HL-60/S4 treated with phorbol 12-myristate 13-acetate at 8.2 ng/mL for 4 days and 3 days (cell line): Measurements from ENCODE around the gene H6PD.

Experiments
- in situ Hi-C: fragments of 300-500 bp; cut with MboI; formaldehyde crosslinking; loops from 2 replicates; pipeline ENCODE4 v1.15.0; 2022; ENCODE audit warnings: low sequenced_read_pairs

The H6PD gene

DNA sequence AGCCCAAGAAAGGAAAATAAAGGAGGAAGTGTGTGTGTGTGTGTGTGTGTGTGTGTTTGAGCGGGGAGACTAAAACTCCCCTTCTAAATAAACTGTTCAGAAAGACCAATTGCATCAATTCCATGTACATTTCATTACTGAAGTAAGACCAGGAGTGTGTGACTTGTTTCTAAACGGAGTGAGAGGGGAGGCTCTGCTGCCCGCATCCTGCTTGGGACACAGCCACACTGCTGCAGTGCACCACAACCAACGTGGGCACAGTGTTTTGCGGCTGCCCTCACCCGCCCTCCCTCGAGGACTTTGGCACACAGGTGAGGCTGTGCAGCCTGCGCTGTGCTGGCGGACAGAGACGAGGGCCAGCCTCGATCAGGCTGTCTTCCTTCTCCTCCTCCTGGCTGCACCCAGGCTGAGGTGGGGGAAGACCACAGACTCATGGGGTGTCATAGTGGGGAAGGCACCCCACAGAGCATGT is 31.0 kb upstream of the H6PD start:
- in situ Hi-C loops: no loop called here

GRCh38 chr1:9204156-9204720 is 30.3 kb upstream of the H6PD start:
- in situ Hi-C loops: no loop called here

DNA sequence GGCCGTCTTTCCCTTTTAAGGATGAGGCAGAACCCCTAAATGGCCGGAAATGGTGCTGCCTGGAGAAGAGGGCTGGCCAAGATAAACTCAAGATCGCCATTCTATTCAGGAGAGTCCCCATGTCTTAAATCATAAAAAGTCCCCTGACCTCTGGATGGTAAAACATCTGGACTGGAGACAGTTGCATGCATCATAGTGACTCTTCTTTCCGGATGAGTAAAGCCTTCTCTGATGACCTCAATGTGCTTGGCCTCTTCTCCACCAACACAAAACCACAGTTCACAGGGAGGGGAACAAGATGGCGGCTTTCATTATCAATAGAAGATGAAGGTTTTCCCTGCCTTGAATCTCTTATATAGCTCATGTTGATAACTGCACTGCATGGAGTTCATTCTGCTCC is 27.5 kb upstream of the H6PD start:
- in situ Hi-C loops: no loop called here

- in situ Hi-C loops: no loop called here
Measured at GRCh38 chr1:9207715-9208114, 26.9 kb upstream of the H6PD start.

- in situ Hi-C loops: no loop called here
Measured at GRCh38 chr1:9211291-9211811, 23.2 kb upstream of the H6PD start.

- in situ Hi-C loops: no loop called here
Measured at GRCh38 chr1:9212735-9213134, 21.8 kb upstream of the H6PD start.

GRCh38 chr1:9213956-9214355 is 20.6 kb upstream of the H6PD start:
- in situ Hi-C loops: no loop called here

DNA sequence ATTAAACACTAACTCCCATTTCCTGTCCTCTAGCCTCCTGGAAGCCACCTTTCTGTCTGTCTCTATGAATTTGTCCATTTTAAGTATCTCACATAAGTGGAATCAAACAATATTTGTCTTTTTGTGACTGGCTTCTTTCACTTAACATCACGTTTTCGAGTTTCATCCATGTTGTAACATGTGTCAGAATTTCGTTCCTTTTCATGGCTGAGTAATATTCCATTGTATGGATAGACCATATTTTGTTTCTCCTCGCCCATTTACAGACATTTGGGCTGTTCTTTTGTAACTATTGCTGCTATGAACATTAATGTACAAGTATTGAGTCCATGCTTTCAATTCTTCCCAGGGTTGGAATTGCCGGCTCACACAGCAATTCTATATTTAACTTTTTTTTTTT is 15.7 kb upstream of the H6PD start:
- in situ Hi-C loops: no loop called here

- in situ Hi-C loops: no loop called here
Measured at GRCh38 chr1:9222846-9223625, 11.5 kb upstream of the H6PD start.

DNA sequence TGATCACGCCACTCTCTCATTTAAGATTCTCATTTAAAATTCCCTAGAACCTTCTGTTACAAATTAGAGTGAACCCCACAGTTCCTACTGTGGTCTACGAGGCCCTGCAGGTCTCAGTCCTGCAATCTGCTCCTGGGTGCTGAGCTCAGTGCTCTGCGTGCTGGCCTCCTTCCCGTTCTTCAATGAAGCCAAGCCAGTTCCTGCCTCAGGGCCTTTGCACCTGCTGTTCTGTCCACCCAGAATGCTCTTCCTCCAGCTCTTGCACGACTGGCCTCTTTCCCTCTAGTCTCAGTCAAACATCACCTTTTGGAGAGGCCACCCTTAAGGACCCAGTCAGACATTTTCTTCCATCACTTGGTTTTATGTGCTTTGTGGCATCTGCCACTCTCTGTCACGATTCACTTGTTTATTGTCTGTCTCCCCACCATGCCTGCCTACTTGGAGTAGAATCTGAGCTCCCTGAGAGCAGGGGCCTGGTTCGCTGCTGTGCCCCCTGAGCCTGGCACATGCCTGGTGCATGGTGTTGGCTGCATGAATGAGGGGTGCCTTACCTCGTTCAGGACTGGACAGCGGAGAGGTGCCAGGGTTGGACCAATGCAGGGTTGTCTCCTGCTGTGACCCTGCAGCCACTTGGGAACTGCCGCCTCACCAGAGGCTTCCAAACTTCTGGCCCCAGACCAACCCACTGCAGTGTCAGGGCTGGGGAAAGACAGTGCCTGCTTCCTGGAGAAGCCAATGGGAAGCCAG is 9.7 kb upstream of the H6PD start:
- in situ Hi-C loops: no loop called here

DNA sequence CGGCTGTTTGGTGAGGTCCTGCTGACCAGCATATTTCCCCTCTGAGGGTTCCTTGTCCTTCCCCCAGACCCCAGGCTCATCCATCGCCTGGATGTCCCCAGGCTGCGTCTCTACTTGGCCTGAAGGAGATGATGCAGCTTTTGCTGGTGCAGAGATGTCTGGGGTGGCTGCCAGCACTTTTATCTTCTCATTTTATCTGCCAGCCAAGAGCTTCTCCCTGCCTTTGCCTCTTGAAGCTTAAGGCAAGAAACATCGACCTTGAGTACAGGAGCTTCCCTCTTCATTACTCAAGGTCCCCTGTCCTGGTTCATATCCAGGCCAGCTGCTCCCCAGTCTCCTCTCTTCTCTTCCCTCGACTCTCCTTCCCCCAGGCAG is 9.2 kb upstream of the H6PD start:
- in situ Hi-C loops: no loop called here

DNA sequence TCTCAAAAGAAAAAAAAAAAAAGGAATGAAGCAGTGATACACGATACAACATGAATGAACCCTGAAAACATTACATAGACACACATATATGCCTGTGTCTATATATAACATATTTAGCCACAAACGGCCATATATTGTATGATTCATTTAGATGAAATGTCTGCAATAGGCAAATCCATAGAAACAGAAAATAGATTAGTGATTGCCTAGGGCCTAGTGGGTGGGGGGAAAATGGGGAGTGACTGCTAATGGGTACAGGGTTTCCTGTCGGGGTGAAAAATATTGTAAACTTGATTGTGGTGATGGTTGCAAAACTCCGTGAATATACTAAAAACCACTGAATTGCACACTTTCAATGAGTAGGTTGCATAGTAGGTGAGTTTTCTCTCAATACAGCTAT is 6.0 kb upstream of the H6PD start:
- in situ Hi-C loops: no loop called here

DNA sequence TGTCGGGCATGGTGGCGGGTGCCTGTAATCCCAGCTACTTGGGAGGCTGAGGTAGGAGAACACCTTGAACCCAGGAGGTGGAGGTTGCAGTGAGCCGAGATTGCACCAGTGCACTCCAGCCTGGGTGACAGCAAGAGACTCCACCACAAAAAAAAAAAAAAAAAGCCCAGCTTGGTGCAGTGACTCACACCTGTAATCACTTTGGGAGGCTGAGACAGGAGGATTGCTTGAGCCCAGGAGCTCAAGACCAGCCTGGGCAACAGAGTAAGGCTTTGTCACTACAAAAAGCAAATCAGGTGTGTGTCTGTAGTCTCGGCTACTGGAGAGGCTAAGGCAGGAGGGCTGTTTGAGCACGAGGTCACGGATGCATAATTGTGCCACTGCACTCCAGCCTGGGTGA is 5.0 kb upstream of the H6PD start:
- in situ Hi-C loops: no loop called here

- in situ Hi-C loops: no loop called here
Measured at GRCh38 chr1:9230869-9231533, 3.6 kb upstream of the H6PD start.

GRCh38 chr1:9231648-9232332 is 2.8 kb upstream of the H6PD start:
- in situ Hi-C loops: no loop called here

DNA sequence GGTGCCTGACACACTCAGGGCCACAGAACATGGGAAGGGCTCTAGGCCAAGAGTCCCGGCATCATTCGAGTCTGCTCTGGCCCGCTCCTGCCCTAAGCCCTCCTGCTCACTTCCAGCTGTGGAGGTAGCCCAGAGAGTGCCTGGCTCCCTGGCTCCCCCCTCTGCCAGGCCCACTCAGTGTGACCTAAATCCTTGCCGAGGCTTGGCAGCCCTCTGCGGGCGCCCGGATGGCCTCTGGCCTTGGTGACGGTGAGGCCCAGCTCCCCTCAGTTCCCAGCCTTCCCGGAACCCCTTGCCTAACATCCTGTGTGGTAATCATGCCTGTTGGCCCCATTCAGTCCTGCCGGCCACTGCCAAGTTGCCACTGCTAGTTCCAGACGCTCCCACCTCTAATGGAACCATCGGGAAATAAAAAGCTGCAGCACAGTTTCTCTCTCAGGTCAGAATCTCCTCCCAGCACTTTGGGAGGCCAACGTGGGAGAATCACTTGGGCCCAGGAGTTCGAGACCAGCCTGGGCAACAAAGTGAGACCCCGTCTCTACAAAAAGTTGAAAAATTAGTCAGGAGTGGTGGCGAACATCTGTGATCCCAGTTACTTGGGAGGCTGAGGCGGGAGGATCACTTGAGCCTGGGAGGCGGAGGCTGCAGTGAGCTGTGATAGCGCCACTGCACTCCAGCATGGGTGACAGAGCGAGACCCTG is 1.2 kb upstream of the H6PD start:
- in situ Hi-C loops: no loop called here

- in situ Hi-C loops: no loop called here
Measured at GRCh38 chr1:9233942-9234222, 692 bp upstream of the H6PD start.

DNA sequence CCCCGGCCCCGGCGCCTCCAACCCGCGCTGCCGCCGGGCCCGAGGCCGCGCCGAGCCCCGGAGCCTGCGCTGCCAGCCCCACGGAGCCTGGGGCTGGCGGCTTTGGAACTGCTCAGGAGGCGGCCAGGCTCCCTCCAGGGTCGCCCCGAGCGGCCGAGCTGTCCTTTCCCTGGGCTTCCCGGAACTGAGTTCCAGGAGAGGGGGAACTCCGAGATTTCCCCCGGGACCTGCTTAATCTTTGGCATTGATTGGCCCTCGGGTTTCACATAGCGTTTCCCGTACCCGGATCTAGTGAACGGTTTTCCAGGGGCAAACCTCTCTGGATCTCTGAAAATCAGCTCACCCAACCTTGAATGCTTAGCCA is 504 bp downstream of the H6PD start:
- in situ Hi-C loops: no loop called here

- in situ Hi-C loops: no loop called here
Measured at GRCh38 chr1:9235560-9235959, 986 bp downstream of the H6PD start.

- in situ Hi-C loops: no loop called here
Measured at GRCh38 chr1:9238134-9238533, 3.6 kb downstream of the H6PD start.
